Ecto neural progenitor cell (in vitro differentiated cells): Measurements from ENCODE around the gene WLS.
A peak's percentile ranks its signal among the peaks of the same experiment; 100 is the strongest.
"Not testable (repeated sequence)": the region's sequence is repeated elsewhere in the genome, so short reads cannot be mapped to it uniquely, and the experiment has no call there.

Experiments
- DNase-seq: peaks from one replicate; pipeline ENCODE4 v3.0.0-alpha.2; 2018; ENCODE audit warnings: low spot score

WLS gene

GRCh38 chr1:68165665-68166064, 66.7 kb downstream of the WLS start:
- no peak for DNase-seq

- no peak for DNase-seq
These were observed 67.4 kb downstream of the WLS start for GRCh38 chr1:68164918-68165317.

GRCh38 chr1:68163220-68163619, 69.1 kb downstream of the WLS start:
- no peak for DNase-seq

- no peak for DNase-seq
These were observed 69.6 kb downstream of the WLS start for GRCh38 chr1:68162761-68163160.

- DNase-seq, result not testable (repeated sequence)
These were observed 70.7 kb downstream of the WLS start for GRCh38 chr1:68161672-68162071.

- not testable (repeated sequence) for DNase-seq
These were observed 71.4 kb downstream of the WLS start for GRCh38 chr1:68160935-68161334.

GRCh38 chr1:68160021-68160420, 72.3 kb downstream of the WLS start:
- no peak for DNase-seq

- DNase-seq, result peak; percentile 8
These were observed 73.5 kb downstream of the WLS start for GRCh38 chr1:68158837-68159236.

GRCh38 chr1:68157416-68157815, 74.9 kb downstream of the WLS start:
- DNase-seq, result no peak

- DNase-seq, result no peak
These were observed 80.6 kb downstream of the WLS start for GRCh38 chr1:68151690-68152089.

GRCh38 chr1:68149907-68150306, 82.4 kb downstream of the WLS start:
- no peak for DNase-seq

GRCh38 chr1:68149110-68149798, 83.1 kb downstream of the WLS start:
- DNase-seq, result no peak

GRCh38 chr1:68148631-68149030, 83.7 kb downstream of the WLS start:
- no peak for DNase-seq

GRCh38 chr1:68147534-68148171, 84.7 kb downstream of the WLS start:
- no peak for DNase-seq

GRCh38 chr1:68145418-68146126, 86.8 kb downstream of the WLS start:
- DNase-seq, result no peak

GRCh38 chr1:68144856-68145255, 87.5 kb downstream of the WLS start:
- DNase-seq, result no peak

GRCh38 chr1:68143633-68144032, 88.7 kb downstream of the WLS start:
- DNase-seq, result no peak

- DNase-seq, result no peak
These were observed 89.9 kb downstream of the WLS start for GRCh38 chr1:68142461-68142860.

GRCh38 chr1:68142036-68142435, 90.3 kb downstream of the WLS start:
- DNase-seq, result no peak

- DNase-seq, result peak; percentile 60
These were observed 91.0 kb downstream of the WLS start for GRCh38 chr1:68141071-68142021.

- DNase-seq, result no peak
These were observed 91.8 kb downstream of the WLS start for GRCh38 chr1:68140536-68140935.

GRCh38 chr1:68136187-68136586, 96.1 kb downstream of the WLS start:
- DNase-seq, result no peak
